SK-N-SH (cell line): ENCODE measurements around the gene THPO. TPM values are rescaled to one million over a fixed set of nuclear protein-coding genes. Genes with fewer than 3 reads are reported as not detected.

ENCODE experiments used
- CTCF ChIA-PET: fragments of 300-600, 350-600 bp; formaldehyde crosslinking; extraction: SDS; loops from one replicate; lab custom pipeline; 2021; lab: Yijun Ruan, JAX
- POLR2A ChIA-PET: fragments of 350-600 bp; sonication (Branson Sonifier 250); formaldehyde crosslinking; extraction: SDS; loops from one replicate; lab custom pipeline; 2020; ENCODE audit warnings: antibody characterized with exemption, inconsistent platforms; lab: Yijun Ruan, JAX
- DNase-seq: peaks from one replicate; pipeline ENCODE4 v3.0.0; 2012
- H2AFZ ChIP-seq: fragments of 200-600 bp; sonication (generic); 2 replicates; pipeline ENCODE4 v1.8.1; 2016; ENCODE audit warnings: antibody characterized with exemption, mild to moderate bottlenecking, low read depth
- H3F3A ChIP-seq: fragments of 200-600 bp; sonication (generic); replicated peaks from 2 replicates; pipeline ENCODE3; 2016; ENCODE audit warnings: antibody characterized with exemption, mild to moderate bottlenecking; ENCODE audit not compliant: insufficient read depth
- H3K27ac ChIP-seq, 2 experiments: fragments of 200-500 bp in 1 of 2; fragments of 200-600 bp in 1 of 2; sonication (Bioruptor generic) in 1 of 2; sonication (generic), shearing (Covaris generic) in 1 of 2; 2 replicates each; pipeline versions ENCODE4 v1.5.1 to v1.6.1; 2014 to 2016; ENCODE audit warnings: low read depth in 2 of 2, inconsistent platforms in 1 of 2, low read length in 1 of 2, mild to moderate bottlenecking in 1 of 2, mixed read lengths in 1 of 2
- H3K27me3 ChIP-seq: fragments of 200-600 bp; sonication (generic), shearing (Covaris generic); 2 replicates; pipeline ENCODE4 v1.6.1; 2016; ENCODE audit warnings: mixed run types; ENCODE audit not compliant: insufficient read depth
- H3K36me3 ChIP-seq, 2 experiments: fragments of 200-500 bp in 1 of 2; fragments of 200-600 bp in 1 of 2; sonication (Bioruptor generic) in 1 of 2; sonication (generic) in 1 of 2; replicated peaks in 1 of 2; 2 replicates each; pipeline versions ENCODE3 to v1.5.1; 2014 to 2016; ENCODE audit warnings: low read length in 1 of 2, mild to moderate bottlenecking in 1 of 2; ENCODE audit not compliant: insufficient read depth in 2 of 2, control insufficient read depth in 1 of 2
- H3K4me1 ChIP-seq, 2 experiments: fragments of 200-500 bp in 1 of 2; fragments of 200-600 bp in 1 of 2; sonication (Bioruptor generic) in 1 of 2; sonication (generic), shearing (Covaris generic) in 1 of 2; 2 replicates each; pipeline versions ENCODE4 v1.5.1 to v1.6.1; 2014 to 2016; ENCODE audit warnings: low read depth in 1 of 2, low read length in 1 of 2, mixed run types in 1 of 2; ENCODE audit not compliant: insufficient read depth in 2 of 2, control insufficient read depth in 1 of 2
- H3K4me2 ChIP-seq: fragments of 200-600 bp; sonication (generic), shearing (Covaris generic); 2 replicates; pipeline ENCODE4 v1.6.1; 2017; ENCODE audit warnings: mixed run types
- H3K4me3 ChIP-seq, 2 experiments: fragments of 200-500 bp in 1 of 2; fragments of 200-600 bp in 1 of 2; sonication (Bioruptor generic) in 1 of 2; sonication (generic), shearing (Covaris generic) in 1 of 2; 2 replicates each; pipeline versions ENCODE4 v1.5.1 to v1.8.1; 2014 to 2016; ENCODE audit warnings: low read depth in 2 of 2, inconsistent platforms in 1 of 2, low read length in 1 of 2, mild to moderate bottlenecking in 1 of 2, mixed read lengths in 1 of 2, moderate library complexity in 1 of 2
- H3K79me2 ChIP-seq: fragments of 200-600 bp; sonication (generic); 2 replicates; pipeline ENCODE4 v1.8.1; 2017; ENCODE audit warnings: mild to moderate bottlenecking; ENCODE audit not compliant: insufficient read depth
- H3K9ac ChIP-seq: fragments of 200-600 bp; sonication (generic); 2 replicates; pipeline ENCODE4 v1.6.1; 2017; ENCODE audit warnings: mixed run types
- H3K9me2 ChIP-seq: fragments of 200-600 bp; sonication (generic); 2 replicates; pipeline ENCODE4 v1.6.1; 2017; ENCODE audit warnings: mixed run types
- H3K9me3 ChIP-seq: fragments of 200-600 bp; sonication (generic); 2 replicates; pipeline ENCODE4 v1.6.1; 2017; ENCODE audit warnings: mixed run types, mild to moderate bottlenecking, moderate library complexity
- H4K20me1 ChIP-seq: fragments of 200-600 bp; sonication (generic); 2 replicates; pipeline ENCODE4 v1.6.1; 2017; ENCODE audit warnings: mild to moderate bottlenecking, mixed run types; ENCODE audit not compliant: insufficient read depth
- CHD2 ChIP-seq: fragments of 150-350 bp; IDR thresholded peaks from 2 replicates; pipeline ENCODE4 v1.6.1; 2018; ENCODE audit warnings: low read length; ENCODE audit not compliant: partially characterized antibody
- EP300 ChIP-seq, 2 experiments: IDR thresholded peaks; 2 replicates each; pipeline versions ENCODE4 v1.4.0 to v1.6.1; 2012; ENCODE audit warnings: borderline replicate concordance in 1 of 2, low read depth in 1 of 2, low read length in 1 of 2
- EZH2phosphoT487 ChIP-seq: fragments of 200-600 bp; sonication (generic); IDR thresholded peaks from 2 replicates; pipeline ENCODE4 v1.6.1; 2017; ENCODE audit warnings: low read depth, mixed run types, mild to moderate bottlenecking, antibody characterized with exemption, moderate library complexity, borderline replicate concordance
- FOXM1 ChIP-seq: IDR thresholded peaks from 2 replicates; pipeline ENCODE4 v1.4.0; 2012; ENCODE audit warnings: low read depth, mild to moderate bottlenecking
- GABPA ChIP-seq: IDR thresholded peaks from 2 replicates; pipeline ENCODE4 v1.4.0; 2012; ENCODE audit warnings: low read depth, mild to moderate bottlenecking
- IRF3 ChIP-seq: fragments of 150-350 bp; IDR thresholded peaks from 2 replicates; pipeline ENCODE4 v1.6.1; 2016; ENCODE audit warnings: mild to moderate bottlenecking, low read depth, low read length
- JUND ChIP-seq: IDR thresholded peaks from 2 replicates; pipeline ENCODE4 v1.4.0; 2012
- MAX ChIP-seq: IDR thresholded peaks from 2 replicates; pipeline ENCODE4 v1.4.0; 2012; ENCODE audit warnings: low read depth
- MXI1 ChIP-seq: IDR thresholded peaks from 2 replicates; pipeline ENCODE4 v1.6.1; 2012; ENCODE audit warnings: mild to moderate bottlenecking, low read depth, low read length, improper control_type of control experiment
- NFIC ChIP-seq: IDR thresholded peaks from 2 replicates; pipeline ENCODE4 v1.4.0; 2012; ENCODE audit warnings: borderline replicate concordance
- PBX3 ChIP-seq: IDR thresholded peaks from 2 replicates; pipeline ENCODE4; 2012
- TAF1 ChIP-seq: IDR thresholded peaks from 2 replicates; pipeline ENCODE4 v1.6.1; 2012; ENCODE audit warnings: low read depth, mild to moderate bottlenecking, low read length, moderate library complexity, borderline replicate concordance
- TCF12 ChIP-seq: IDR thresholded peaks from 2 replicates; pipeline ENCODE4 v1.4.0; 2012
- USF1 ChIP-seq: IDR thresholded peaks from 2 replicates; pipeline ENCODE4 v1.4.0; 2012; ENCODE audit warnings: low read depth, borderline replicate concordance
- YY1 ChIP-seq: IDR thresholded peaks from 2 replicates; pipeline ENCODE4 v1.4.0; 2012; ENCODE audit warnings: low read depth, mild to moderate bottlenecking
- ZBTB33 ChIP-seq: IDR thresholded peaks from 2 replicates; pipeline ENCODE4 v1.4.0; 2012; ENCODE audit warnings: low read depth, borderline replicate concordance
- WGBS: methylation state at CpG from one replicate; pipeline ENCODE4 v1.1.6; 2017; ENCODE audit warnings: low lambda C conversion rate; 5-methylcytosine and 5-hydroxymethylcytosine counted together
- polyA plus RNA-seq, 3 experiments: library from polyadenylated mRNA; depleted of rRNA; stranded (reverse); fragments of >200 nt; gene quantifications; 2 replicates each; pipeline ENCODE4 v1.2.3, GENCODE V29; 2012

THPO gene
- polyA plus RNA-seq, 1 of the 3 experiments (the other 2 are of a cell fraction), result 0.07 TPM

- no peaks in the 10 kb centered on the region for H3F3A ChIP-seq
- ChIA-PET POLR2A (no interaction called here), CTCF (interaction anchor here (0.8 to 1.0 kb wide), 2 partner anchors 44 to 99 kb away, joined by 3 to 5 read pairs; no protein-coding TSS in a partner anchor)
These were observed 37.1 kb upstream of the THPO start for GRCh38 chr3:184415203-184415490.

GRCh38 chr3:184414418-184415202 is 36.6 kb upstream of the THPO start:
- POLR2A ChIA-PET, result no interaction called here
- WGBS, result 82% methylated on average over 14 of the region's 16 CpGs
- Histone ChIP-seq H3K27me3 (no peaks in the 10 kb centered on the region), H3K4me1 (no peaks in the 10 kb centered on the region; a peak in 1 of 4 replicates), H2AFZ (no peak overlapping the region), H3K27ac (no peak overlapping the region), H3F3A (no peaks in the 10 kb centered on the region), H3K4me3 (no peak overlapping the region), H3K4me2 (no peak overlapping the region), H4K20me1 (no peaks in the 10 kb centered on the region), H3K36me3 (no peaks in the 10 kb centered on the region), H3K9me2 (no peaks in the 10 kb centered on the region), H3K79me2 (no peaks in the 10 kb centered on the region), H3K9me3 (no peaks in the 10 kb centered on the region), H3K9ac (no peak overlapping the region)
- CTCF ChIA-PET, result interaction anchor here (0.6 to 1.1 kb wide), 6 partner anchors 16 to 100 kb away, joined by 3 to 5 read pairs (median 4); no protein-coding TSS in a partner anchor
- TF ChIP-seq JUND (no peak), YY1 (no peak), GABPA (no peak), CHD2 (no peak), EZH2phosphoT487 (no peak), ZBTB33 (no peak), NFIC (no peak), PBX3 (no peak), USF1 (no peak), MXI1 (no peak), EP300 (IDR thresholded peaks at IDR 0.05; ENCODE audit: borderline replicate concordance in 1 of 2, low read depth in 1 of 2, low read length in 1 of 2) (no peak), FOXM1 (no peak), MAX (no peak)
- no peak for DNase-seq

More at GRCh38 chr3:184415203-184415490, 37.1 kb upstream of the THPO start:
- no peaks in the 10 kb centered on the region; a peak in 1 of 4 replicates for H3K4me1 ChIP-seq
- DNase-seq, result no peak
- H3K9me3 ChIP-seq, result no peaks in the 10 kb centered on the region
- H4K20me1 ChIP-seq, result no peaks in the 10 kb centered on the region
- no peaks in the 10 kb centered on the region for H3K9me2 ChIP-seq
- TF ChIP-seq TCF12, result no peak
- no peak for TF ChIP-seq TAF1
- no peak for TF ChIP-seq IRF3
- H3K9ac ChIP-seq, result no peak overlapping the region
- no peak overlapping the region for H3K4me3 ChIP-seq
- no peaks in the 10 kb centered on the region for H3K79me2 ChIP-seq
- H3K27me3 ChIP-seq, result no peaks in the 10 kb centered on the region
- no peak overlapping the region for H3K27ac ChIP-seq
- 93% methylated on average over 4 of the region's 4 CpGs for WGBS
- H2AFZ ChIP-seq, result no peak overlapping the region
- no peaks in the 10 kb centered on the region for H3K36me3 ChIP-seq
- no peak overlapping the region for H3K4me2 ChIP-seq
